HG03196 (cell line): ENCODE results near the gene AFAP1L2.
A peak's percentile ranks its signal among the peaks of the same experiment; 100 is the strongest.

ENCODE experiments used
- ATAC-seq: cut with Tn5 transposase; IDR thresholded peaks from one replicate; pipeline ENCODE4 v1.9.1; 2021; ENCODE audit not compliant: unreplicated experiment

AFAP1L2 gene

GRCh38 chr10:114315566-114316420 lies 88.5 kb downstream of the AFAP1L2 start:
- no peak for ATAC-seq

GRCh38 chr10:114313866-114314265 lies 90.4 kb downstream of the AFAP1L2 start:
- no peak for ATAC-seq

- no peak for ATAC-seq
Observed at GRCh38 chr10:114313139-114313538, 91.2 kb downstream of the AFAP1L2 start.

DNA sequence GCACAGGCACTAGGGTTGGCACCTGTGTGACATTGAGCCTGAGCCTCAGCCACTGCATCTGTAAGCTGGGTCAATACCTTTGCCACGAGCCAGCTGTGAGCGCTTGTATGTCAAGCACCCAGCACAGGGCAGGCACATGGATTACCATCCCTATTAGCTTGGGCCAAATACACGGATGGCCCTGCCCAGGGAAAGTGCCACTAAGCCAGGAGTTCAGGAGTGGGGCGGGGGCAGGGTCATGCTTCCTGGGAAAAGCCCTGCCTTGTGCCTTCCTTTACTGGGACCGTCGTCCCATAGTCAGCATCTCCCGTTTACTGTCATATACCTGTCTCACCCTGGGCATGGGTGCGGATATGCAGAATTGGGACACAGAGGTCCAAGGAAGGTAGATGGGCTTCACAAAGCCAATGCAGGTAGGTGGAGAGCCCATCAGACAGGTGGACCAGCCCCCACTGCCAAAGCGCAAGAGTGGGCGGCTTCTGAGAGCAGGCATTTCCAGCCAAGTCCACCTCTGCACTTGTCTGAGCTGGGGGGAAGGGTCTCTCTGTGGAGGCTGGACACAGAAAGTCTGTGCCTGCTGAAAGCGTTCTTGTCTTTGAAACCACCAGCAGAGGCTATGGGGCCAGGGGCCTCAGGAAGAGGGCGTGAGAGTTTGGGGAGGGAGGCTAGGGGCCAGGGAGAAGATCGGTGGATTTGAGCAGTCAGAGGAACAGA lies 92.6 kb downstream of the AFAP1L2 start:
- no peak for ATAC-seq

DNA sequence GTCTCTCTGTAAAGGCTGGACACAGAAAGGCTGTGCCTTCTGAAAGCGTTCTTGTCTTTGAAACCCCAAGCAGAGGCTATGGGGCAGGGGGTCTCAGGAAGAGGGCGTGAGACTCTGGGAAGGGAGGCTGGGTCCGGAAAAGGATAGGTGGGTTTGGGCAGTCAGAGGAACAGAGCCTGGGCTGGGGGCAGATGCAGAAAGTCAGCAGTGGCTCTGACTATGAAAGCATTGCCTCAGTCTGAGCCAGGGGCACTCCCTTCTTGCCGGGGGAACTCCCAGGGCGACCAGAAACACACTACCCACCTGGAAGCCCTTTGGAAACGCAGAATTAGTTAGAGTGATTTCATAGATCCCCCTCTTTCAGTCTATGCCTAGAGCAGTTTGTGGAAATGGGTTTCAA lies 93.3 kb downstream of the AFAP1L2 start:
- ATAC-seq: no peak

DNA sequence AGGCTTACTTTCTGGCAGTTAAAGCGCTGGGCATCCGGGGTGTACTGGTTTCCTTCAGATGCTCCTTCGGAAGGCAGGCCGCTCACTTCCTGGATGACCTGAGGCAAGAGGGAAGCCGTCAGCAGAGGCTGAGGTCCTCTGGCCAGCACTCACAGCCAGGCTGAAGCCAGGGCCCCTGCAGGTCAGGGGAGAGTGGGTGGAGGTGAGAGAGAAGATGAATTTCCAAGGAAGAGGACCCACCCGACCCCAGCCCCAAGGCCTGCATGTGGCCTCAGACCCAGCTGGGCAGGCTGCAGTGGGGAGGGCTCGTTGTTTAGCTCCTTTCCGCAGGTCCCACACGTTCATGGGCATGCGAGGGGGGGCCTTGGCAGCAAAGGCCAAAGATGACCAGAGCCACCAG lies 94.0 kb downstream of the AFAP1L2 start:
- ATAC-seq: no peak

DNA sequence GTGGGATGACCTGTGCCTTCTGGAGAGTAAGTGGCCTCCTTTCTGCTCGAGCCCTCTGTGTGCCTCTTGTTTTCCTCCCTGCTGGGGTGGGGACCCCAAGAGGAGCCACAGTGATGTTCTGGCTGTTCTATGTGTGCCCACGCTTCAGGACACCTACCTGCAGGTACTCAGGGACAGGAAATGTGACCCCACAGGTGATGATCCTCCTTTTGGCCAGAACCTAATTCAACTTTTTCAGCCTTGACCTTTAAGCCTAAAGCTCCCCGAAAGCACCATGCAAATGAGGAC lies 95.0 kb downstream of the AFAP1L2 start:
- no peak for ATAC-seq

- ATAC-seq: no peak
Observed at GRCh38 chr10:114308531-114309363, 95.6 kb downstream of the AFAP1L2 start.

GRCh38 chr10:114307731-114308130 lies 96.6 kb downstream of the AFAP1L2 start:
- ATAC-seq: no peak

DNA sequence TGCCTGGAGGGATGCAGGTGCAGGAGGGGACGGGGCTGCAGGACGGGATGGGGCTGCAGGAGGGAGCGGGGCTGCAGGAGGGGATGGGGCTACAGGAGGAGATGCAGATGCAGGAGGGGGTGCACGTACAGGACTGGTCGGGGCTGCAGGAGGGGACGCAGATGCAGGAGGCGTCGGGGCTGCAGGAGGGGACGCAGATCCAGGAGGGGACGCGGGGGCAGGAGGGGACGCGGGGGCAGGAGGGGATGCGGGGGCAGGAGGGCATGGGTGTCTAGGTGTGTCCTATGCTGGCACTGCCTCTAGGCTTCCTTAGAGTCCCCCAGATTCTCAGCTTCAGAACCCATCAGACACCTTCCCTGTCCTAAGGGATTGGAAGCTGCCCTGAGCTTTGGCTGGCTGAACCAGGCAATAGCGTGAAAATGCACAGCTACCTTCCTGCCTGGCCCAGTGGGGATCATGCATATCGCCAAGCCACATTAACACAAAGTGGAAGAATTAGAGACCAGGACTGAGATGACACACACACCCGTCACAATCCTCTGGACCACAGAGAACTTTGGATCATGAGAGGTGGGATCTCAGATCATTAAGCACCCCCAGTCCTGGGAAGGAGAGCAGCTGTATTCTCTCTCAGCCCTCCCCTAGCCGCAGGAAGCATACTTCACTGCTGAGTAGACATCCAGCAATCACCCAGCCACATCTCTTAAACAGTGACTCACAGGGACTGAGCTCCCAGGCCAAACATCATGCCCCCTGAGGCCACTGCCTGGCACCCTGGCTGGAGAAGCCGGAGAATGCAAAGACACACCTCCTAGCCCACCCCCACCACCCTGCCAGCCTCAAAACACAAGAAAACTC lies 98.0 kb downstream of the AFAP1L2 start:
- no peak for ATAC-seq

- no peak for ATAC-seq
Observed at GRCh38 chr10:114305521-114305925, 98.8 kb downstream of the AFAP1L2 start.

GRCh38 chr10:114304571-114305421 lies 99.5 kb downstream of the AFAP1L2 start:
- ATAC-seq: peak; percentile 53

DNA sequence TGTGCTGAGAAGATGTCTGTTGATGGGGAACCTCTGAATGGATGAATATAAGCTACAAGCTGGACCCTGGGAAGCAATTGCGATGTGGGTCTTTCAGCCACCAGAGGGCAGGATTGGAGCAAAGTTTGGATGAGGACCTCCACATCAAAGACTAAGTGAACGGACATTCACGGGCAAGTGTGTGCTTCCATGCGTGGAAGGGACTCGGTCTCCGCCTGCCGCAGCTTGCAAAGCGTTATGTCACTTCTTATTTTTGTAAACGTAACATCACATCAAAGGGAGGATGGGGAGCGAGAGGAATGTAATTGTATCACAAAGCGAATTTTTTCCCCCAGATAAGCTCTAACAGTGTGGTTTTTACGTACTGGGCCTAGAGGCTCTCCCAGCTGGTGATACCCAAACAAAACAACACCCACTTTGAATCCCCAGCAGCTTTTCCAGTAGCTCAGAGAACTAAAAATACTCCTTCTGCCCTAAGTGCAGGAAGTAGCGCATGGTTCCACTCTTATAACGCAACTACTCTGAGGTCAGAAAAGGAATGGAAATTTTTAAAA lies 100.2 kb downstream of the AFAP1L2 start:
- peak; percentile 77 for ATAC-seq

GRCh38 chr10:114303556-114303955 lies 100.7 kb downstream of the AFAP1L2 start:
- ATAC-seq: no peak

DNA sequence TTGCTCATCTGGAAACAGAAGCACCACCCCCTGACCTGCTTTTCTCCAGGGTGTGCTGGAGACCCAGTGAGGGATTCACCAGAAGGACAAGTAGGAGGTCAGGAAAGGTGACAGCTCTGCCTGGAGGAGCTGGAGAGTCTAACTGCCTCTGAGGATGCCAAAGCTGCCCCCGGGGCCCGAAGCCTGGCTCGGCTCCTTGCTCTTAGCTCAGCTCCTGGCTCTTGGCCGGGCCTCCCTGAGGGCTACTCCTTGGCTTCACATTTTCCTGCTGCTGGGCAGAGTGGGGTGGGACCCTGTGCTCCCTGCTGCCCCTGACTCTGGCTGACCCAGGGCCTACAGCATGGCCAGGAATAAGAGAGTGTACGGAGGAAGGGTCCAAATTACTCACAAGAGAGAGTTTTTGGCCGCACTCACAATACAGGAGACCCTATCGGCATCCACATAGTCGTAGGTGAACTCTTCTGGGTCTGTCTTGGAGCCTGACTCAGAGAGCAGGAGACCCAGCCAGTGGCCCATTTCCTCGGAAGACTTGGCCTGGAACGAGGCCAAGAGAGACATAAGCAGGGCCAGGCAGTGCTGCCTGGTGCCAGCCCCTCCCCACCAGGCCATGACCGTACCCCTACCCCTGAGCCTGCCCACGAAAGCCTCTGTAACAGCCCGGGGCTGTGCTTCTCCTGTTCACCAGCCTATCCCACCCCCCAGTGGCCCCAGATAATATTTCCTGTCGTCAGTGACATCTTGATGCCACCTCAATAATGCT lies 102.2 kb downstream of the AFAP1L2 start:
- no peak for ATAC-seq

DNA sequence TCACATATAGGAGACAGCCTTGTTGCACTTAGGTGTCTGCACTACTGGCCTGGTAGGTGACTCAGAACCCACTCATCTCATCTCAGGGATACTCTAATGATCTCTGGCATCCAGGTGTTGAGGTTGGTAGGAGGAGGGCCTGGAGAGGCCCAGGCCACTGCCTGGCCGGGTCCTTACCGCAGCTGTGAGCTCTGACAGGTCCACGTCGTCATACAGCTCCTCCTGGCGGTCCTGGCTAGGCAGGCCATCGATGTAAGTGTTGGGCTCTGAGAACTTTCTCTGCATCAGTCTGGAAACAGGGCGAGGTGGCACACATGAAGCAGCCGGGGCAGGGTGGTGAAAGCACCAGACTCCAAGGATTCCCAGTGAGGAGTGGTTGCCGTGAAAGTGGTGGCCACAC lies 103.1 kb downstream of the AFAP1L2 start:
- no peak for ATAC-seq

GRCh38 chr10:114300036-114300645 lies 104.2 kb downstream of the AFAP1L2 start:
- ATAC-seq: no peak

GRCh38 chr10:114297136-114297705 lies 107.1 kb downstream of the AFAP1L2 start:
- ATAC-seq: no peak
